Suppressor macrophage treated with lipopolysaccharide for 4 hours (primary cell): Measurements from ENCODE around the gene TNIK.
"Not testable (repeated sequence)": the region's sequence is repeated elsewhere in the genome, so short reads cannot be mapped to it uniquely, and the experiment has no call there.

Source experiments
- DNase-seq: peaks from one replicate; pipeline ENCODE4 v3.0.0-alpha.2; 2020

The TNIK gene

DNA sequence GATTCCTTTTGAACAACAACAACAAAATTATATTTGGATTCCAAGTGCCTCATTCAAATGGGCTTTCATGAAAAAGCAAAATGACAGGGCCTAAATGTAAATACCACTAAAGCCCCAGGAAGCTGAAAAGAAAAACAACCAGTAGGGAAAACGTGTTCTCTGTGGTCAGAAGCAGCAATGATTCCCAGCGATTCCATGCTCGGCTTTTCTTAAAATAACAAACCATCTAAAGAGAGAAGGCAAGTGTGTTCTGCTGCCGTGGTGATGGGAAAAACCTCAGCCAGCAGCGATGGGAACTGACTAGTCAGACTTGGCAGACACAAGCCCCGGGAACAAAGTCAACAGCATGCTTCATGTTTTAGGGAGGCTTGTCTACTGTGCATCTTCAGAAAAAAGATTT is 153.6 kb downstream of the TNIK start:
- DNase-seq: no peak

DNA sequence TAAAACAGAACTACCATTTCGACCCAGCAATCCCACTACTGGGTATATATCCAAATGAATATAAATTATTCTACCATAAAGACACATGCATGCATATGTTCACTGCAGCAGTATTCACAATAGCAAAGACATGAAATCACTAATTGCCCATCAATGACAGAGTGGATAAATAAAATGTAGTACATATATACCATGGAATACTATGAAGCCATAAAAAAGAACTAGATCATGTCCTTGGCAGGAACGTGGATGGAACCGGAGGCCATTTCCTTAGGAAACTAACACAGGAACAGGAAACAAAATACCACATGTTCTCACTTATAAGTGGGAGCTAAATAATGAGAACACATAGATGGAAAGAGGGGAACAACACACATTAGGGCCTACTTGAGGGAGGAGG is 154.4 kb downstream of the TNIK start:
- DNase-seq: not testable (repeated sequence)

DNA sequence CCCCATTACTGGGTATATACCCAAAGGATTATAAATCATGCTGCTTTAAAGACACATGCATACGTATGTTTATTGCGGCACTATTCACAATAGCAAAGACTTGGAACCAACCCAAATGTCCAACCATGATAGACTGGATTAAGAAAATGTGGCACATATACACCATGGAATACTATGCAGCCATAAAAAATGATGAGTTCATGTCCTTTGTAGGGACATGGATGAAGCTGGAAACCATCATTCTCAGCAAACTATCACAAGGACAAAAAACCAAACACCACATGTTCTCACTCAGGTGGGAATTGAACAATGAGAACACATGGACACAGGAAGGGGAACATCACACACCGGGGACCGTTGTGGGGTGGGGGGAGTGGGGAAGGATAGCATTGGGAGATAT is 155.7 kb downstream of the TNIK start:
- DNase-seq: not testable (repeated sequence)

DNA sequence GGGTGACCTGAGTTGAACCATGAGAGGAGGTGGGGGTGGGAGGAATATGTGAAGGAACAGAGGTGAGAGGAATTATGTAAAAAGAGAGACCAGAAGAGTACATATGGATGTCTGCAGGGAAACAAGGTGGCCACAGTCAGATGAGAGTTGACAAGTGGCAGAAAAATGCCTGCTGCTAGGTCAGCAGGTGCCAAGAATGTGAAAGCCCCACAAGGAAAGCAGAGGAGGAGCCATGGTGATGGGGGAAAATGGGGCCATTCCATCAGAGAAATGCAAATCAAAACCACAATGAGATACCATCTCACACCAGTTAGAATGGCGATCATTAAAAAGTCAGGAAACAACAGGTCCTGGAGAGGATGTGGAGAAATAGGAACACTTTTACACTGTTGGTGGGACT is 156.2 kb downstream of the TNIK start:
- DNase-seq: not testable (repeated sequence)

DNA sequence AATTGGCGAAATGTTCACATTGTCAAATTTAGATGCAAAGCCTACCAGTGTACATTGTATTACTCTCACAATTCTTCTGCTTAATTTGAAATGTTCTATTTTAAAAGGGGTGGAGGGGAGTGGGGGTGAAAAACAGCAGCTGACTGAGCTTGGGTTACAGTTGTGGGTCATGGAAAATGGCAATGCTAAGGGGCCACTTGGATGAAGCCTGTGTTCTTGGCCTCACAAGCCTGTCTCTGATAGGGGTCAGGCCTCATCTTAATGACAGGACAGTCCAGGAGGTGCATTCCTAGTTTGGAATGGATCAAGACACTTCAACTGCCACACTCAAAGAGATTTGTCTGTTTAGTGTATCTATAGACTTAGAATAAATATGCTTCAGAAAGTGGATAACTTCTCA is 158.2 kb downstream of the TNIK start:
- DNase-seq: no peak

DNA sequence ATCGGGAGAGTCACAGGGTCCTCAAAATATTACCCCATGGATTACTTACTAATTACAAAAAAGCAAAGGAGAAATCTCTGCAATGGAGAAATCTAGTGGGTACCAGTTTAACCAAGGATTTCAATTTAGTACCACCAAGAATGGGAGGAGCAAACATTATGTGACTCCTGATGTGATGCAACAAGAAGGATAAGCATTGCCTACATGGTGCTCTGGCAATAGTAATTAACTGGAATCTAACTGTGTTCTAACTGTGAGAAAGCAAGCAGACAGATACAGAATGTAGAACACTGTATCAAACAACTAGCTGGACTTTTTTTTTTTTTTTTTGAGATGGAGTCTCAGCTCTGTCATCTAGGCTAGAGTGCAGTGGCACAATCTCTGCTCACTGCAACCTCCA is 159.2 kb downstream of the TNIK start:
- DNase-seq: no peak

DNA sequence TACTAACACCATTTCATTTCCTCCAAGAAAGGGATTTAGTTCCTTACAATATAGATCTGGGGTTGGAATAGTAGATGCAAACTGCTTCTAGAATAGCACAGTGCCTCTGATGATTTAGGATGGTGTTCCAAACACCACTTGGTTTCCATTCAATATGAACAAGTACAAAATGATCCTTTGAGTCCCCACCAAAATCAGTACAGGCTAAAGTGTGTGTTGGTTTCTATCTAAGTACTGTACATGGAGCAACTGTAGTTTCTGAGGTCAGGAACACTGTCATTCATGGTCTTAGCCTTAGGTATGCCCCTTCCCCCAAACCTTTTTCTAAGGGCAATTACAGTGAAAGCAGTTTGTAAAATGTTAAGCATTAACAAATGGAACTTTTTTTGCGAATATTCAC is 162.3 kb downstream of the TNIK start:
- DNase-seq: no peak

DNA sequence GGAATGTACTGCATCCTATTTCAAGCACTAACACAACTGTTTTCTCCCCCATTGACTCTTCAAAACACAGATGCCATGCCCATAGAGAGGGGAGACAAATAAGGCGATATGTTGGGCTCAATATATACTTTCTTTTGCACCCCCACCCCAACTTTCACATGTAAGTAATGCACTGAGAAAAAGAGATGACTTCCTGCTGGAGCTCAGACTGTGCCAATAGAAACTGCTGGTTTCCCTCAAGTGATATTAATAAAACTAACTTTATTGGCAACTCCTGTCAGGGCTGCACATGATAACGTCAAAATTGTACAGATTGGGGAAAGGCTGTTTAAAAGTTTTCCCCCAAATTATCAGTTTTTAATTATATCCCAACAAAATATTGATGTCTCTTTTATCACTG is 163.0 kb downstream of the TNIK start:
- no peak for DNase-seq

DNA sequence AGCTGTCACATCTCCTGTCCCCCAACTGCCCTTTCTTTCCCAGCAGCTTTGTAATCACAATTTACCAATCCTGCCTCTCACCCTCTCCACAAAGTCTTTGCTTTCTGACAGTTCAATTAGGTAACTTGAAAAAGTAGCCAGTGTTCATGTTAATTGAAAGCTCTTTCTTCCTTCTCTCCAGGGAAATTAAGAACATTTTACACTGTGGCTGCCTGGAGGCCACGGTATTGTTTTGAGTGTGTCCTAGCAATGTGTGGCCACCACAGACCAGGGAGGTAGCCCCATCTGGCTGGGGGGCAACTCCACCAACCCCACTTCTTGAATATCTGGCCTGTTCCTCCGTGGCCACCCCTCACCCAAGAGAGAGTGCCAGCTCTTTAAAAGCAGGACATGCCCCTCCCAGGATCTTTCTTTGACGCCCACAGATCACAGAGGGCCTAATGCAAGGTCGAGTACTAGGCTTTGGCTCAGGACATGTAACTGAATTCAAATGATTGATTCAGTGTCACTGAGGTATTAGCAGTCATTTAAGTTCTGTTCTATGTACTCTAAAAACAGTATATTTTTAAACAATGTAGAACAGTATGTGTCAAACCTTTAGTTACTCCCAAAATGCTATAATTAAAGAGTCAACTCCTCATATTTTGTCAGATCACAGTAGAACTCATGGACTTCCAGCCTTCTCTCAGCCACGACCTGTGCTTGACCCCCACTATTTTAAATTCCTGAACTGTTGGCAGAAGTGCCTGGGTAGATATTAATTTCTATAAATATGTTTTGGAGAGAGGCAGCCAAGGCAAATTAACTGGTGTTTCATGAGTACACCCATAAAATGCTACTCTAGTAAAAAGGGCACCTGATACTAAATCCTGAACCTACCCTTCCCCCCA is 164.5 kb downstream of the TNIK start:
- no peak for DNase-seq

DNA sequence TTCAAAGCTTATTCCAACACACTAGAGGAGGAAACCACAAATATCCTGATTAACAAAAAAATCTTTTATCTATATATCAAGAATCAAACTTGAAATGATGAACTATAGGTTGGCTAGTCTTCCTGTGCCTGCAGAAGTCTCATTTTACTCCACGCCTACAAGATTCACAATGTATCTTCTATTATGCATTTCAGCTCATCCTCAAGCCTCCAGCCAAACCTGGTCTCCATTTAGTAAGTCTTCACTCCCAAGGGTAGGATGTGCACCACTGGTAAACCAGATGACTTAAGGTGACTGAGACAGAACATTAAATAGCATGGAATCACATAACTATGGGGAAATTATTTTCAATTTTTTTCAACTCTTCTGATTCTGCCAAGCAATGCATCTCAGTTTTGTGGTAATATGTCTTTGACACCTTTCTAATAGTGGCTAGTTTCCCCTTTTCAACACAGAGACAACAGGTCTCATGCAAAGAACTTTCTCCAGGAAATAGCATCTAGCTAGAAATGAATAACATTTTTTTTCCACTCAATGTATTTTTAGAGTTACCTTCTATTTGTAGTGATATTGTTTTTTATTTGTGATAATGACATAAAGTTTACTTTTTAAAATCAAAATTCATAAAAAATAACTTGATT is 166.9 kb downstream of the TNIK start:
- no peak for DNase-seq

DNA sequence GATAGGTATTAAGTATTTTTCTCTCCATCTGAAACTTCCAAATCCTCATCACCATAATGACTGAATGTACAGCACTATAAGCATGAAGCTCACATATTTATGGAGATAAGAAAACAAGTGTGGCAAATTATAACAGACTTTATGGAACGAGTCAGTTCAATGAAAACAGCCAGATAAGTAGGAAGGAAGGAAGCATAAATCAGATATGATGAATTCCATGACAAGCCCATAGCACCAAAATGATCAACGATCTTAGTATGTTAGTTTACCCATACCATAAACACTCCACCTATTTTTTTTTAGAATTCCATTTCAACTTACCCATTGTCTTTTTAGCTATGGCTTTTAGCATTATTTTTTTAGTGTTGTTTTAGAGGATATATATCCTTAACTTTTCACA is 169.5 kb downstream of the TNIK start:
- no peak for DNase-seq

DNA sequence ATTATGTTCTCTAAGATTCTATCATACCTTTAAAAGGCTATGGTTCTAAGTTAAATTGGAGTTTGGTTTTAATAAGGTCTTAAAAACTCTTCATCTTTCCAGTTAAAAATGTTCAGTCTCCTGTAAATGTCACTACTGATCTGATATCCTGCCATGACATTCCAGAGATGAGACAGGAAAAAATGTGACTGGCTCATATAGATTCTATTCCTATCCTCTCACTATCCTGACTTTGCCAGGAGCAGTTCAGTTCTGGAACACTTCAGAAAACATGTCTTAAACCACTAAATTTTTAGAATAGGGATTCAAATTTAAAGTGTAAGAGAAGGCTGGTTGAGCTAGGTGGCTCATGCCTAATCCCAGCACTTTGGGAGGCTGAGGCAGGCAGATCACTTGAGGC is 170.9 kb downstream of the TNIK start:
- DNase-seq: no peak

DNA sequence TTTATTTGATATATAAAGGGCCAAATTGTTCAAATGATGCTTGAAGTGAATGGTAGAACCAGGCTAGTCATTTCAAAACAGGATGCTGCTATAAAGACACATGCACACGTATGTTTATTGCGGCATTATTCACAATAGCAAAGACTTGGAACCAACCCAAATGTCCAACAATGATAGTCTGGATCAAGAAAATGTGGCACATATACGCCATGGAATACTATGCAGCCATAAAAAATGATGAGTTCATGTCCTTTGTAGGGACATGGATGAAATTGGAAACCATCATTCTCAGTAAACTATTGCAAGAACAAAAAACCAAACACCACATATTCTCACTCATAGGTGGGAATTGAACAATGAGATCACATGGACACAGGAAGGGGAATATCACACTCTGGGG is 172.4 kb downstream of the TNIK start:
- DNase-seq: not testable (repeated sequence)

DNA sequence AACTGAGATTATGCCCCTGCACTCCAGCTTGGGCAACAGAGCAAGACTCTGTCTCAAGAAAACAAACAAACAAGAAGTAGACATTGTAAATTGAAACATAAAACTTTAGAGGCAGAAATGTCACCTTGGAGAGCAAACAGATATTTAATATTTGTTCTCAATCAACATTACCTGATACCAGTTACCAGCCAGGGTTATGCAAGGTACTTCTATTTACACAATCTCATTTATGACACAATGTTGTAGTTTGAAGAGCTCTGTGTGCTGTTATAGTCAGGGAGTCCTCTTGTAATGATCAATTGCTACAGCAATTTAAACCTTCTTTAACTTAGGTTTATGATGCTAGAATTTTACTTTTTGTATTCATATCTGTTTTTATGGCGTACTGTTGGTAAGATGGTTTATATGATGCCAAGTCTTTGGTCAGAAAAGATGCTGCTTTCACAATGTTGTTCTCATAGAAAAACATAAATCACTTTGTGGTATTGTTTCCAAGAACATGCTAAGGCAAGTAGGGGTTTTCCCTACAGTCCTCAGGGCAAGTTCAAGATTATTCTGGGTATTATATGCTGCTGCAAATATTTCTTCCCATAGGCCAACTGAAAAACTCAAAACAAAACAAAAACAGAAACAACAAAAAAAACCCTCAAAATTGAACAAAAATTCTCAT is 173.5 kb downstream of the TNIK start:
- DNase-seq: peak; percentile 17

DNA sequence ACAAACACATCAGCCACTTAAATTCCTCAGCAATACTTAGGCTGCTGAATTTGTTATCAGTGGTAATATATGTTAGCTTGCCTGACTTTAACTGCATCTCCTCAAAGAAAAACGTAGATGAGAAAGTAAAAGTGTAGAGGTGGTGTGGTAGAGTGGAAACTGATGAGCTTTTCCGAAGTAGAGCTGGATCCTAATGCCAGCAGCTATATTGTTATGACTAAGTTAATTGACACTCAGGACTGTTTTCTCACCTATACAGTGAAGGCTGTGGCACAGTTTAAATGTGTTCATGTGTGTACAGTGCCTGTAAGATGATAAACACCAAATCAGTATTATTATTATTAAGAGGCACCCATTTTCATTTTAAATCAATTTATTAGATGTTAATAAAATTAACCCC is 174.9 kb downstream of the TNIK start:
- no peak for DNase-seq

DNA sequence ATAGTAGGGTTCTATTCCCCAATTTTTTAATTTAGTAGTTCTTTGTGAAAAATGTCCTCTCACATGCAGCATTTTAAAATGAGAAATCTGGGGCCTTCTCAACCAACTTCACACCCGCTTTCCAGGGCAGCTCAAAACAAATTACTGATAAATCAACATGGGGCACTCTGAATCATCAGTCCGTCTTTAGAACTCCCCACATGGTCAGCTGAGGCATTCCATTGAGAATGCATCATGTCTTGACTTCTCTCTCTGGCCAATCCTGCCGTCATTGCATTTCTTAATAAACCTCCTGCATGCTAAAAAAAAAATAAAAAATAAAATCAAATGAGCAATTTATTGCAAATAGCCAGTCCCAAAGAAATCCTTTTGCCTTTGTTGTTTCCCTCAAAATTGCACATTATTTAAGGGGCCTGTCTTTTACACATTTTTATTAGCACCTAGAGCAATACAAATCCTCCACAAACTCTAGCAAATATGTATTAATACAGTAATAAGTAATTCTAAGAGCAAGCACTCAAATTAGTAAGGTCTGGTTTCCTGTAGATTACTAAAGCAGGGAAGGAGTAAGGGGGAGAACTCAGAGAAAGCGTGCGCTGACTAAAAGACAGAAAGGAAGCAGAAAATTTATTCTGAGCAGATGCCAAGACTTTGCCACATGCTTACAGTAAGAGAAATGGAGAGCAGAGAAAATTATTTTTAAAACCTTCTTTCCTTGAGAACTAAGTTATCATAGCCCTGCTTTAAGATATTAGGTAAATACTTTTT is 175.7 kb downstream of the TNIK start:
- no peak for DNase-seq

DNA sequence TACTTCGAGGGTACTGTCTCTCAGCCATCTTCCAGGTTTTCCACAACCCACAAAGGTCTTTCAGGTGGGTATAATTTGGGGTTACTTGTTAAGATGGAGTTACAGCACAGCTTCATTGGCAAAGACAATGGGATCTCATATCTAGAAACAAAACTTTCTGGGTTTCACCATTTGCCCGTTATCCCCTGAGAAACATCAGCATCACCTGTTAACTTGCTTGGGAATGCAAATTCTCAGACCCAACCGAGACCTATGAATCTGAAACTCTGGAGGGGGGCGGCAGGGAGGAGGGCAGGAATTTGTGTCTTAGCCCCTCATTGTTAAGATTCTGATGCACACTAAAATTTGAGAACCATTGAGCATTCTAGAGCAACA is 176.4 kb downstream of the TNIK start:
- no peak for DNase-seq

DNA sequence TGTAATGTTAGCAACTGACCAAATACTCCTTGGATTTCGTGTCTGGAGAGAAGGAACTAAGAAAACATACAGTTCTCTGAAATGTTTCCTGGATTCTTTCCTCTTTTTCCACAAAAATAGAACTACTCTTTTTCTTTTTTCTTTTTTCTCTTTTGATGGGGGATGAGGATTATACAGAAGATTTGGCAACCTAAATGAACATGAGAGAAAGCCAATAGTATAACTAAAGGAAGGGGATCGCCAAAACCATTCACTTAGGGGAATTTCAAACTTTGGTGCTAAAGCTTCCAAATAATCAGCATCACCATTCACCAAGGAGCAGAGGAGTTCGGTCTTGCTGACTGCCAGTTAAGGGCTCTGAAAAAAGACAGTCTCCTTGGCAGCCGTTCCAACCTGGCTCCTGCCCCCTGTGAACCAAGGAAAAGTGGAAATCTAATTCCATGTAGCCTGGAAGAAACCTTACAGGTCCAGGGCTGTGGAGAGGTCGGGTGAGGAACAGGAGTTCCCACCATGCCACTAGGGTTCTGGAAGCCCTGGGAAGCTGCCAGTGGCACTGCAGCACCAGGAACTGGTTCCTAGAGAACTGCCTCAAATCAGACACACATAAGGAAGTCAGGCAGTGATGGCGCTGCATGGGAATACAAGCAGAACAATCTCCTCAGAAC is 176.9 kb downstream of the TNIK start:
- no peak for DNase-seq

DNA sequence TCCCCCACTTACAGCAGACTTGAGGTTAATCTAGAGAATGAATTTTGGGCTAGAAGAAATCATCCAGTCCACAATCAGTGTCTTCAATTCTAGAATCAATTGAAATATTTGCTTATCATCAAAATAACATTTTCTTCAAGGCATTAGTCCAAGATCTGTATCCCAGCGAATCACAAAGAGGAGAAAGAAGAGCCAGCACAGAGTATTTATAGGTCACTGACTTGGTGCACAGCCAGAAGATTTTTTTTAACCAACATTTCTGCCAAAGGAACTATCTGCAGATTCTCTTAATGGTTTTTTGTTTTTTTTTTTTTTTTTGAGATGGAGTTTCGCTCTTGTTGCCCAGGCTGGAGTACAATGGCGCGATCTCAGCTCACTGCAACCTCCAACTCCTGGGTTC is 178.2 kb downstream of the TNIK start:
- DNase-seq: no peak

DNA sequence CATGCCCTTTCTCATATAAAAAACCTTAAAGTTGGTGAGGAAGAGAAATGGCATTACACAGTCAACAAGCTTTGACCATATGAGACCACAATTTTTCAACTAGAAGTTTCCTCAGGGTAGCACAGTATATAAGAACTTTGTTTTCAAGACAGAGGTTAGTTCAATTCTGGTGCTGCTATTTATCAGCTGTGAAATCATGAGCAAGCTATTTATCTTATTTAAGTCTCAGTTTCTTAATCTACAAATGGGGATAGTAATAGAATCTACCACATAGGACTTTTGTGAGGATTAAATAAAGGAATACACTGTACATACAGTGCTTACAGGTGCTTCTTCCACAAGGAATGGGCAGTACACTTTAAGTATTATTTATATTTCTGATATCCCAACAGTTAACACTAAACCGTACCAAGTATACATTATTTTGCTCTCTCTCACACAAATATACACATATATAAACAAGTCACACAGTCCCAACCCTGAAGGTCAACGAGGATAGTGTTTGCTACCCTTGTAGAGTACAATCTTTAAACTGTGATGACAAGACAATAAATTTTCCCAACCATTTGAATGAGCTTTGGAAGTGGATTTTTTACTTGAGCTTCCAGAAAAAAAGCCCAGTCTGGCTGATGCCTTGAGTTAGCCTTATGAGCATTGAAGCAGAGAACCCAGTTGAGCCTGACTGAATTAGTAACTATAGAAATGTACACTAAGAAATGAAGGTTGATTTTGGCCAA is 178.8 kb downstream of the TNIK start:
- no peak for DNase-seq

DNA sequence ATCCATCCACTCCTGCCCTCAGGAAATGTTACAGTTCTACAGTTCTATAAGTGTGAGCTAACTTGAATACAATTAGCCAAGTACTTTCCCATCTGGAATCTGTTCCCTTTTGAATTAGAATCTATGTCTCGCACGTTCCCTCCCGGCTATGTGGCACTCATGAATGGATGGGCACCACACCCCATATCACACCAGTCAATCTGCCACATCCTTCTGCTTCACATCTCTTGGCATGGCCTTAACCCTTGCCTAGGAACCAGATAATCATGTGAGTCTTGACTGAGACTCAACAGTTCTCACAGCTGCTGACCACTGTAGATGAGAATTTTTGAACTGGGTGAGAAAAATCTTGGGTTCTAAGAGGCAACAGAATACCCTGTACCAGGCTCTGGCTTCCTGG is 180.2 kb downstream of the TNIK start:
- no peak for DNase-seq

DNA sequence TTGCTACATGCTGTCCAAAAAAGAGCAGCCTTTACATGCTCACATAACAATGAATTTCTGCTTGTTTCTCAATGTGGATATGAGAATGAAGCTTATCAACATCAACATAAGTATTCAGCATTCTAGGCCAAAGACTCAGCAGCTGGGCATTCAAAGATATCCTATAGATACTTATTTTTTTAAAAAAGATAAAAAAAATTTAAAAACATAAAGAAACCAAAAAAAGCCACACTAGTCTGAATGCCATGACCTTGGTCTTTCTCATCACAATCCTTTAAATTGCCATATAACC is 182.0 kb downstream of the TNIK start:
- no peak for DNase-seq
